ENCODE measurements around the gene BMP6. TPM values are rescaled to one million over a fixed set of nuclear protein-coding genes. Genes with fewer than 3 reads are reported as not detected.

Gene BMP6
- total and polyA plus RNA-seq, 2 experiments from 2014 or later: 0.84 to 2.8 TPM

DNA sequence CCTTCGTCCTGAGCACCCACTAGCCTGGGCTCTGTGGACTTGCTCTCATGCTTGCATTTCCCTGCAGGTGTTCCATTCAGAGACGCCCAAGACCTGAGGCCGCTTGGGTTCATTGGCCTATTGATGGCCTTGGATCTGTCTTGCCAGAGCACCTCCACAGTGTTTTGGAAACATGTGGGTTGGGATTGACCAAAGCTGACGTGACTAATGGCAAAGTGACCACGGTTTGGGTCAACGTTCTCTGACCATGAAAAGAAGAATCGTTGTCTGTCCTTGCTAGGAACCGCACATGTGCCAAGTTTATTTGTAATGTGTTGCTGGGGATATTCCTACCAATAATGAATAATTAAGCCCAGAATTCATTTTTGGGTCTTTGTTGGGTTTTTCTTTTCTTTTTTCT, 29.8 kb upstream of the BMP6 start (continued):
- TF ChIP-seq, protein P1, sequence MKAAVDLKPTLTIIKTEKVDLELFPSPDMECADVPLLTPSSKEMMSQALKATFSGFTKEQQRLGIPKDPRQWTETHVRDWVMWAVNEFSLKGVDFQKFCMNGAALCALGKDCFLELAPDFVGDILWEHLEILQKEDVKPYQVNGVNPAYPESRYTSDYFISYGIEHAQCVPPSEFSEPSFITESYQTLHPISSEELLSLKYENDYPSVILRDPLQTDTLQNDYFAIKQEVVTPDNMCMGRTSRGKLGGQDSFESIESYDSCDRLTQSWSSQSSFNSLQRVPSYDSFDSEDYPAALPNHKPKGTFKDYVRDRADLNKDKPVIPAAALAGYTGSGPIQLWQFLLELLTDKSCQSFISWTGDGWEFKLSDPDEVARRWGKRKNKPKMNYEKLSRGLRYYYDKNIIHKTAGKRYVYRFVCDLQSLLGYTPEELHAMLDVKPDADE (IDR thresholded peaks at IDR 0.05): no peak
- TF ChIP-seq JUNB (IDR thresholded peaks at IDR 0.05; ENCODE audit: unreplicated experiment) (no peak), ZNF114 (CRISPR knock-in tag; IDR thresholded peaks at IDR 0.05) (no peak), ZNF331 (CRISPR knock-in tag; IDR thresholded peaks at IDR 0.05; ENCODE audit: low read depth) (no peak), EZH2 (IDR thresholded peaks at IDR 0.05; ENCODE audit: low read depth, unreplicated experiment) (no peak), STAT1 (IDR thresholded peaks at IDR 0.05; ENCODE audit: unreplicated experiment) (no peak), CREB1 (CRISPR knock-in tag; IDR thresholded peaks at IDR 0.05; ENCODE audit: low read depth) (no peak), EZH2phosphoT487 (IDR thresholded peaks at IDR 0.05; ENCODE audit: unreplicated experiment) (no peak)
- TF ChIP-seq, protein P2, sequence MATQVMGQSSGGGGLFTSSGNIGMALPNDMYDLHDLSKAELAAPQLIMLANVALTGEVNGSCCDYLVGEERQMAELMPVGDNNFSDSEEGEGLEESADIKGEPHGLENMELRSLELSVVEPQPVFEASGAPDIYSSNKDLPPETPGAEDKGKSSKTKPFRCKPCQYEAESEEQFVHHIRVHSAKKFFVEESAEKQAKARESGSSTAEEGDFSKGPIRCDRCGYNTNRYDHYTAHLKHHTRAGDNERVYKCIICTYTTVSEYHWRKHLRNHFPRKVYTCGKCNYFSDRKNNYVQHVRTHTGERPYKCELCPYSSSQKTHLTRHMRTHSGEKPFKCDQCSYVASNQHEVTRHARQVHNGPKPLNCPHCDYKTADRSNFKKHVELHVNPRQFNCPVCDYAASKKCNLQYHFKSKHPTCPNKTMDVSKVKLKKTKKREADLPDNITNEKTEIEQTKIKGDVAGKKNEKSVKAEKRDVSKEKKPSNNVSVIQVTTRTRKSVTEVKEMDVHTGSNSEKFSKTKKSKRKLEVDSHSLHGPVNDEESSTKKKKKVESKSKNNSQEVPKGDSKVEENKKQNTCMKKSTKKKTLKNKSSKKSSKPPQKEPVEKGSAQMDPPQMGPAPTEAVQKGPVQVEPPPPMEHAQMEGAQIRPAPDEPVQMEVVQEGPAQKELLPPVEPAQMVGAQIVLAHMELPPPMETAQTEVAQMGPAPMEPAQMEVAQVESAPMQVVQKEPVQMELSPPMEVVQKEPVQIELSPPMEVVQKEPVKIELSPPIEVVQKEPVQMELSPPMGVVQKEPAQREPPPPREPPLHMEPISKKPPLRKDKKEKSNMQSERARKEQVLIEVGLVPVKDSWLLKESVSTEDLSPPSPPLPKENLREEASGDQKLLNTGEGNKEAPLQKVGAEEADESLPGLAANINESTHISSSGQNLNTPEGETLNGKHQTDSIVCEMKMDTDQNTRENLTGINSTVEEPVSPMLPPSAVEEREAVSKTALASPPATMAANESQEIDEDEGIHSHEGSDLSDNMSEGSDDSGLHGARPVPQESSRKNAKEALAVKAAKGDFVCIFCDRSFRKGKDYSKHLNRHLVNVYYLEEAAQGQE (IDR thresholded peaks at IDR 0.05; ENCODE audit: unreplicated experiment): no peak

DNA sequence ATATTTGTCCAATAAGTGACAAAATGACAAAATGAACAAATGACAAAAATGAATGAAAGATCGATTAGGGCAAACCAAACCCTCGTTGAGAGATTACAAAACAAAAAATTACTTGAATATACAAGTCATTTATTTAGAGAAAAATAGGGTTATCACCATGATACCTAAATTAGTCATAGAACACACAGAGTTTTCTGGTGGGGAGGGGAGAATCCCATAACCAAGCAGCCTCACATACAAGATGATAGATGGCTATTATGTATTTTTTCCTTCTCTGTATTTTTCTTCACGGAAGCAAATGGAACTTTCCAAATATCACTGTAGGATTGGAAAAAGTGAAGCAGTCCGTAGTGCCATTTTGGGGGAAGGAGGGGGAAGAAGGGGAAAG, 28.5 kb upstream of the BMP6 start:
- no peaks in the 10 kb centered on the region for H3F3A ChIP-seq (replicated peaks; ENCODE audit: low read depth)
- H3K9me2 ChIP-seq (ENCODE audit: insufficient read depth): no peaks in the 10 kb centered on the region
- H3K36me3 ChIP-seq (ENCODE audit: insufficient read depth): no peaks in the 10 kb centered on the region
- H3K4me2 ChIP-seq: no peak overlapping the region
- H3K4me3 ChIP-seq: no peak overlapping the region
- peak overlapping the region; percentile 80 for H2AFZ ChIP-seq
- ATAC-seq: no peak
- peaks cover 14% of the 10 kb centered on the region for H3K4me1 Mint-ChIP-seq
- H4K20me1 ChIP-seq (replicated peaks; ENCODE audit: insufficient read depth): no peaks in the 10 kb centered on the region
- H3K36me3 Mint-ChIP-seq (ENCODE audit: low read depth): no peaks in the 10 kb centered on the region
- no peaks in the 10 kb centered on the region for H3K27me3 ChIP-seq (ENCODE audit: insufficient read depth)
- H3K27ac Mint-ChIP-seq: no peak overlapping the region
- no peak overlapping the region for H3K4me3 Mint-ChIP-seq
- no peaks in the 10 kb centered on the region for H3K9me3 Mint-ChIP-seq
- H3K27me3 Mint-ChIP-seq (ENCODE audit: insufficient read depth, low read depth, poor library complexity): peaks cover 2% of the 10 kb centered on the region
- no peak overlapping the region for H3K27ac ChIP-seq (ENCODE audit: low read depth)
- H3K4me1 ChIP-seq (ENCODE audit: insufficient read depth): peaks cover 19% of the 10 kb centered on the region
- no peak for DNase-seq (ENCODE audit: low spot score)
- H3K79me2 ChIP-seq (replicated peaks; ENCODE audit: insufficient read depth): no peaks in the 10 kb centered on the region
- no peak for TF ChIP-seq ZNF331 (CRISPR knock-in tag; IDR thresholded peaks at IDR 0.05; ENCODE audit: low read depth)
- no peak for TF ChIP-seq POLR2AphosphoS5 (IDR thresholded peaks at IDR 0.05; ENCODE audit: low read depth)
- TF ChIP-seq STAT1 (IDR thresholded peaks at IDR 0.05; ENCODE audit: unreplicated experiment): no peak
- no peak for TF ChIP-seq CREB1 (CRISPR knock-in tag; IDR thresholded peaks at IDR 0.05; ENCODE audit: low read depth)
- no peak for TF ChIP-seq EZH2phosphoT487 (IDR thresholded peaks at IDR 0.05; ENCODE audit: unreplicated experiment)
- TF ChIP-seq NANOG (IDR thresholded peaks at IDR 0.05; ENCODE audit: borderline replicate concordance): no peak
- no peak for TF ChIP-seq EZH2 (IDR thresholded peaks at IDR 0.05; ENCODE audit: low read depth, unreplicated experiment)
- TF ChIP-seq, protein P3, sequence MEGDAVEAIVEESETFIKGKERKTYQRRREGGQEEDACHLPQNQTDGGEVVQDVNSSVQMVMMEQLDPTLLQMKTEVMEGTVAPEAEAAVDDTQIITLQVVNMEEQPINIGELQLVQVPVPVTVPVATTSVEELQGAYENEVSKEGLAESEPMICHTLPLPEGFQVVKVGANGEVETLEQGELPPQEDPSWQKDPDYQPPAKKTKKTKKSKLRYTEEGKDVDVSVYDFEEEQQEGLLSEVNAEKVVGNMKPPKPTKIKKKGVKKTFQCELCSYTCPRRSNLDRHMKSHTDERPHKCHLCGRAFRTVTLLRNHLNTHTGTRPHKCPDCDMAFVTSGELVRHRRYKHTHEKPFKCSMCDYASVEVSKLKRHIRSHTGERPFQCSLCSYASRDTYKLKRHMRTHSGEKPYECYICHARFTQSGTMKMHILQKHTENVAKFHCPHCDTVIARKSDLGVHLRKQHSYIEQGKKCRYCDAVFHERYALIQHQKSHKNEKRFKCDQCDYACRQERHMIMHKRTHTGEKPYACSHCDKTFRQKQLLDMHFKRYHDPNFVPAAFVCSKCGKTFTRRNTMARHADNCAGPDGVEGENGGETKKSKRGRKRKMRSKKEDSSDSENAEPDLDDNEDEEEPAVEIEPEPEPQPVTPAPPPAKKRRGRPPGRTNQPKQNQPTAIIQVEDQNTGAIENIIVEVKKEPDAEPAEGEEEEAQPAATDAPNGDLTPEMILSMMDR (conservative IDR thresholded peaks at IDR 0.05; ENCODE audit: low read depth in 2 of 2): no peak
- TF ChIP-seq, protein P2 (IDR thresholded peaks at IDR 0.05; ENCODE audit: unreplicated experiment): no peak
- TF ChIP-seq JUNB (IDR thresholded peaks at IDR 0.05; ENCODE audit: unreplicated experiment): no peak
